ENCODE data around the gene PANK4. TPM values are rescaled to one million over a fixed set of nuclear protein-coding genes. Genes with fewer than 3 reads are reported as not detected.

Gene PANK4
- total and polyA plus RNA-seq, 3 donors from 2014 or later, result 23.2 to 84.7 (median 65.9) TPM

GRCh38 chr1:2513939-2514652 is 12.3 kb downstream of the PANK4 start:
- Histone ChIP-seq H3K4me1 (no peaks in the 10 kb centered on the region), H3K4me3 (no peak overlapping the region), H3K36me3 (ENCODE audit: low read depth, missing control alignments) (peaks cover 2% of the 10 kb centered on the region), H3K9me3 (no peaks in the 10 kb centered on the region), H3K27me3 (no peaks in the 10 kb centered on the region), H3K27ac (no peak overlapping the region)
- TF ChIP-seq, protein P1, sequence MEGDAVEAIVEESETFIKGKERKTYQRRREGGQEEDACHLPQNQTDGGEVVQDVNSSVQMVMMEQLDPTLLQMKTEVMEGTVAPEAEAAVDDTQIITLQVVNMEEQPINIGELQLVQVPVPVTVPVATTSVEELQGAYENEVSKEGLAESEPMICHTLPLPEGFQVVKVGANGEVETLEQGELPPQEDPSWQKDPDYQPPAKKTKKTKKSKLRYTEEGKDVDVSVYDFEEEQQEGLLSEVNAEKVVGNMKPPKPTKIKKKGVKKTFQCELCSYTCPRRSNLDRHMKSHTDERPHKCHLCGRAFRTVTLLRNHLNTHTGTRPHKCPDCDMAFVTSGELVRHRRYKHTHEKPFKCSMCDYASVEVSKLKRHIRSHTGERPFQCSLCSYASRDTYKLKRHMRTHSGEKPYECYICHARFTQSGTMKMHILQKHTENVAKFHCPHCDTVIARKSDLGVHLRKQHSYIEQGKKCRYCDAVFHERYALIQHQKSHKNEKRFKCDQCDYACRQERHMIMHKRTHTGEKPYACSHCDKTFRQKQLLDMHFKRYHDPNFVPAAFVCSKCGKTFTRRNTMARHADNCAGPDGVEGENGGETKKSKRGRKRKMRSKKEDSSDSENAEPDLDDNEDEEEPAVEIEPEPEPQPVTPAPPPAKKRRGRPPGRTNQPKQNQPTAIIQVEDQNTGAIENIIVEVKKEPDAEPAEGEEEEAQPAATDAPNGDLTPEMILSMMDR (IDR thresholded peaks at IDR 0.05), result no peak
- no peak for TF ChIP-seq POLR2A (IDR thresholded peaks at IDR 0.05)
- 93 to 95% methylated on average over 11 to 40 of the region's 43 CpGs for WGBS, 2 donors
- intact Hi-C loops (cut with DNase I; ENCODE audit: low total_unique reads), result no loop called here
- no peak for DNase-seq

DNA sequence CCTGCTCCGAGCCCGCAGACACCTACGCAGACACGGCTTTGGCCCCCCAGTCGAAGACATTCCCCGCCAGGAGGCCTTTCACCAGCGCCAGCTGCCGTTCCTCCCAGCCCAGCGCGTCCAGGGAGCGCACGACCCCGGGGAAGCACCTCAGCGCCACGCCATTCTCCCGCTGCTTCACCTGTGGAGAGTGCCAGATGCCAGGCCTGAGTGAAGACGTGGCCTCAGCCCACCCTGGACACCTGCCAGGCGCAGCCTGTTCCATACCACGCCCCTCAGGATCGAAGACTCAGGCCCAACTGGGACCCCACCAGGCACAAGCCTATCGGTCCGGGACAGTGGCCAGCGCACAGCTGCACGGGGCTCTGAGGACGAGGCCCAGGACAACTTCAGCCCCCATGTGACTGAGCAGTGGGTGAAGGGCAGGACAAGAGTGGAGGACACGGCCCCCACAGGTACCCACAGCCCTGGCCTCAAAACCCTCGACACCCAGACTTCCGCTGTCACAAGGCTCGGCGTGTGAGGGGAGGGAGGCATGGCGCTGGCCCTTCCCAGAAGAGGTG is 13.5 kb downstream of the PANK4 start:
- Histone ChIP-seq H3K4me1 (no peaks in the 10 kb centered on the region), H3K4me3 (no peak overlapping the region), H3K27ac (no peak overlapping the region), H3K9me3 (no peaks in the 10 kb centered on the region), H3K27me3 (no peaks in the 10 kb centered on the region), H3K36me3 (ENCODE audit: low read depth, missing control alignments) (no peaks in the 10 kb centered on the region)
- 86 to 88% methylated on average over 14 to 31 of the region's 31 CpGs for WGBS, 2 donors
- no peak for DNase-seq
- intact Hi-C loops (cut with DNase I; ENCODE audit: low total_unique reads), result no loop called here
- TF ChIP-seq POLR2A (IDR thresholded peaks at IDR 0.05), result no peak

DNA sequence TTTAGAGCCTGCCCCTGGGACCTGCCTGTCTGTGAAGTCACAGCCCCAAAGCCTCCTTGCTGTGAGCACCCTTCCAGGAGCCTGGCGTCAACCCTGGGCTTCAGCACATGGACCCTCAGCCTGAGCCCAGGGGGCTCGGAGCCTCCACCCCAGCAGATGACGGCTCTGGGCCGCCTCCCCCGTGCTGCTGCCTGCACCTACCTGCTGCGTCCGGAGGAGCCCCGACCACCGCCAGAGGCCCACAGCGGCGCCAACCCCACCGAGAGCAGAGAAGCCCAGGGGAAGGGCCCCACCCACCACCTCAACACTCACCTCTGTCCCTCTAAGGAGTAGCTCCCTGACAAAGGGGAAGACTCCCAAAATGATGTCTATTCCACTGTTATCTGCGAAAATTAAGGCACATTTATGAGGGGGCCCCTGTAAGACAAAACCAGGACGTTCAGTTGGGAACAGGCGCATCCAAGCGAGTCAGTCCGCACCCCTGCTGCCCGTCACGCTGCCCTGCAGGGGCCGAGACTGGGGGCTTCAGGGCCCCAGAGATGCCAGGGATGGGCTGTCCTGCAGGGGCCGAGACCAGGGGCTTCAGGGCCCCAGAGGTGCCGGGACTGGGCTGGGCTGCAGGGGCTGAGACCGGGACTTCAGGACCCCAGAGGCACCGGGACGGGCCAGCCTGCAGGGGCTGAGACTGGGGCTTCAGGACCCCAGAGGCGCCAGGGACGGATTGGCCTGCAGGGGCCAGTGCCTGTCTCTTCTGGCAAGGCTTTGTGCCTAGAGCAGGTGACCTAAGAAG is 15.8 kb downstream of the PANK4 start:
- H3K27me3 ChIP-seq, result no peaks in the 10 kb centered on the region
- no peak for DNase-seq
- H3K4me1 ChIP-seq, result no peaks in the 10 kb centered on the region
- no peak overlapping the region for H3K4me3 ChIP-seq
- no peak for TF ChIP-seq POLR2A (IDR thresholded peaks at IDR 0.05)
- TF ChIP-seq, protein P1 (IDR thresholded peaks at IDR 0.05), result no peak
- WGBS, 2 donors, result 86 to 92% methylated on average over 15 to 27 of the region's 27 CpGs
- intact Hi-C loops (cut with DNase I; ENCODE audit: low total_unique reads), result no loop called here
- no peaks in the 10 kb centered on the region for H3K9me3 ChIP-seq
- no peak overlapping the region for H3K27ac ChIP-seq
- no peaks in the 10 kb centered on the region for H3K36me3 ChIP-seq (ENCODE audit: low read depth, missing control alignments)

- 89% methylated on average over 11 of the region's 11 CpGs; no CpG with 5 or more reads in 1 of the 2 donors for WGBS, 2 donors
- DNase-seq, result no peak
- no peaks in the 10 kb centered on the region for H3K27me3 ChIP-seq
- H3K36me3 ChIP-seq (ENCODE audit: low read depth, missing control alignments), result no peaks in the 10 kb centered on the region
- no peak overlapping the region for H3K27ac ChIP-seq
- intact Hi-C loops (cut with DNase I; ENCODE audit: low total_unique reads), result no loop called here
- H3K4me3 ChIP-seq, result no peak overlapping the region
- no peak for TF ChIP-seq POLR2A (IDR thresholded peaks at IDR 0.05)
- TF ChIP-seq, protein P1 (IDR thresholded peaks at IDR 0.05), result no peak
- no peaks in the 10 kb centered on the region for H3K9me3 ChIP-seq
- H3K4me1 ChIP-seq, result no peaks in the 10 kb centered on the region
These were observed 16.8 kb downstream of the PANK4 start for GRCh38 chr1:2509589-2509988.

DNA sequence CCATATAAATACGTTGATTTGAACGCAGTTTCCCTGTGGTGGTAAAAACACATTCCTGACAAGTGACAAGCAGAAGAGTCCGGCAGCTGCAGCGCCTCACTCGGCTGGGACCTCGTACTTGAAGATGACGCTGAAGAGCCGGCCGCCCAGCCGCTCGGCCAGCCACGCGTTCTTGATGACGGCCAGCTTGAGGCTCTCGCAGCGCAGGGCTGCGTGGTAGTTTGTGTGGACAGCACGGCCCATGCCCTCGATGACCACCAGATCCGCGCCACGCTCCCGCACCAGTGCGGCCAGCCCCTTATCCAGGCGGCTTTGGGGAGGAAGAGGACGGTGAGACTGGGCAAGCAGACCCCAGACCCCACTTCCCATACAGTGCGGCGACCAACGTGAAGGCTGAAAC is 17.6 kb downstream of the PANK4 start:
- Histone ChIP-seq H3K27ac (no peak overlapping the region), H3K4me3 (no peak overlapping the region), H3K36me3 (ENCODE audit: low read depth, missing control alignments) (no peaks in the 10 kb centered on the region), H3K4me1 (no peaks in the 10 kb centered on the region), H3K9me3 (no peaks in the 10 kb centered on the region), H3K27me3 (no peaks in the 10 kb centered on the region)
- intact Hi-C loops (cut with DNase I; ENCODE audit: low total_unique reads), result no loop called here
- WGBS, 2 donors, result 94 to 96% methylated on average over 18 to 29 of the region's 29 CpGs
- TF ChIP-seq, protein P1 (IDR thresholded peaks at IDR 0.05), result no peak
- no peak for TF ChIP-seq POLR2A (IDR thresholded peaks at IDR 0.05)
- DNase-seq, result no peak

Data from testis (tissue), 3 donors.